GM12878 (cell line): Measurements from ENCODE around the gene HTR6. TPM values are rescaled to one million over a fixed set of nuclear protein-coding genes. Genes with fewer than 3 reads are reported as not detected.
A peak's percentile ranks its signal among the peaks of the same experiment; 100 is the strongest.

Source experiments
- GATAD2B ChIP-seq: fragments of 450-650 bp; conservative IDR thresholded peaks from 2 replicates; pipeline ENCODE4 v1.6.1; 2017; ENCODE audit warnings: low read depth, mild to moderate bottlenecking, moderate library complexity
- MTA3 ChIP-seq: IDR thresholded peaks from 2 replicates; pipeline ENCODE4 v1.6.1; 2012; ENCODE audit warnings: low read length, inconsistent platforms, borderline replicate concordance
- MXI1 ChIP-seq: fragments of 150-350 bp; IDR thresholded peaks from 2 replicates; pipeline ENCODE4 v1.6.1; 2011; ENCODE audit warnings: low read depth, mild to moderate bottlenecking, inconsistent platforms, low read length, improper control_type of control experiment
- SREBF2 ChIP-seq: IDR thresholded peaks from 2 replicates; pipeline ENCODE4 v1.6.1; 2012; ENCODE audit warnings: mild to moderate bottlenecking, low read length
- SUPT20H ChIP-seq: IDR thresholded peaks from 2 replicates; pipeline ENCODE4 v1.6.1; 2011; ENCODE audit warnings: low read depth, mild to moderate bottlenecking, low read length, moderate library complexity, borderline replicate concordance; ENCODE audit not compliant: control insufficient read depth
- TBL1XR1 ChIP-seq: IDR thresholded peaks from 2 replicates; pipeline ENCODE4 v1.6.1; 2012; ENCODE audit warnings: low read depth, low read length, improper control_type of control experiment
- YY1 ChIP-seq: IDR thresholded peaks from 2 replicates; pipeline ENCODE4 v1.6.1; 2011; ENCODE audit warnings: low read depth, mild to moderate bottlenecking, low read length
- ZNF274 ChIP-seq: IDR thresholded peaks from one replicate; pipeline ENCODE4 v1.8.0; 2011; ENCODE audit not compliant: insufficient read length, insufficient read depth
- polyA plus RNA-seq, 11 experiments: library from polyadenylated mRNA; depleted of rRNA in 4 of 11; unstranded in 6 of 11; stranded (reverse) in 5 of 11; fragments of >200 nt; fragmentation: Nextera tagmentation in 4 of 11; fragmentation: Illumina TruSeq in 1 of 11; extraction: Ambion mirVana in 4 of 11; extraction: Trizol in 1 of 11; gene quantifications; 1 replicate in 1 of 11; 2 replicates in 10 of 11; pipeline versions ENCODE4 v1.2.1 to v1.2.3, GENCODE V29; 2011 to 2016; ENCODE audit warnings: inconsistent platforms in 2 of 11, missing spikeins in 2 of 11, low read depth in 1 of 11
- total RNA-seq, 4 experiments: library from RNA; depleted of rRNA in 3 of 4; stranded (reverse); fragments of >200 nt in 3 of 4; fragmentation: Illumina TruSeq in 1 of 4; extraction: Trizol in 1 of 4; gene quantifications; 2 replicates each; pipeline versions ENCODE4 v1.2.1 to v1.2.3, GENCODE V29; 2013 to 2021
- TF ChIP-seq, protein P1 (sequence below): fragments of 150-350 bp; IDR thresholded peaks from 2 replicates; pipeline ENCODE4 v1.6.1; 2016; ENCODE audit warnings: low read depth, low read length
- TF ChIP-seq, protein P2 (sequence below): fragments of 450-650 bp; IDR thresholded peaks from 2 replicates; pipeline ENCODE4 v1.6.1; 2016; ENCODE audit warnings: mild to moderate bottlenecking
- TF ChIP-seq, protein P3 (sequence below), 3 experiments: IDR thresholded peaks in 2 of 3; conservative IDR thresholded peaks in 1 of 3; 2 replicates each; pipeline ENCODE4 v1.5.1; 2011; ENCODE audit warnings: low read depth in 3 of 3, low read length in 3 of 3, mild to moderate bottlenecking in 3 of 3, control low read depth in 2 of 3, moderate library complexity in 2 of 3, inconsistent platforms in 1 of 3, mixed read lengths in 1 of 3; ENCODE audit not compliant: control insufficient read depth in 2 of 3, insufficient read depth in 1 of 3; ENCODE audit errors: extremely low read depth in 1 of 3
- TF ChIP-seq, protein P4 (sequence below): fragments of 450-650 bp; IDR thresholded peaks from 2 replicates; pipeline ENCODE4 v1.6.1; 2016; ENCODE audit warnings: mild to moderate bottlenecking
- TF ChIP-seq, protein P5 (sequence below): fragments of 450-650 bp; formaldehyde crosslinking; IDR thresholded peaks from 2 replicates; pipeline ENCODE4 v1.4.0; 2022; ENCODE audit warnings: mild to moderate bottlenecking, moderate library complexity

Gene HTR6
- total and polyA plus RNA-seq, 10 of the 15 experiments (the other 5 are each of a cell fraction or from before 2014, with no cell fraction given), result 0.03 to 5.3 (median 1.7) TPM; not detected in 2

DNA sequence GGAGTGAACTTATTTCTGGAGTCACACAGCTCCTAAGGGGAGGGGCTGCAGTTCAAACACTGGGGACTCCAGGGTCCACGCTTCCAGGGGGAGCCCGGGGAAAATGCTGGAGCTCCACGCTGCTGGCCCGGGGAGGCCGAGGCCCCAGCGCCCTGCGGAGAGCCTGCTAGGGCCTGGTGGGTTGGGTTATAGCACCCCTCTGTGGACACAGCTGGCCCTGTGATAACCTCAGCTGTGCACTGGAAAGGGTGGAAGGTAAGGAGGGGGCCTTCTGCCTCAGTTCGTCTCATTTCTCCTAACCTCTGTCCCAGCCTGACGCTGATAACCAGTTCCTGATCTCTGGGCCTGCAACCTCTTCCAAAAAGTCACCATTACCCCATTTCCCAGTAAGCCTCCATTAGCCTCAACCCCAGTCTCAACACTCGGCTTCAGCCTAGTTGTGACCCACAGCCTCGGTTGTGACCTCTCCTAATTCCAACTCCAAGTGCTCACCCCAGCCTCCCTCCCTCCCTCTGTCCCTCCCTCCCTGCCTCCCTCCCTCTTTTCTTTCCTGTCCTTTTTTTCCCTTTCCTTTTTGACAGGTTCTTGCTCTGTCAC is 13.4 kb upstream of the HTR6 start (continued):
- TF ChIP-seq, protein P1, sequence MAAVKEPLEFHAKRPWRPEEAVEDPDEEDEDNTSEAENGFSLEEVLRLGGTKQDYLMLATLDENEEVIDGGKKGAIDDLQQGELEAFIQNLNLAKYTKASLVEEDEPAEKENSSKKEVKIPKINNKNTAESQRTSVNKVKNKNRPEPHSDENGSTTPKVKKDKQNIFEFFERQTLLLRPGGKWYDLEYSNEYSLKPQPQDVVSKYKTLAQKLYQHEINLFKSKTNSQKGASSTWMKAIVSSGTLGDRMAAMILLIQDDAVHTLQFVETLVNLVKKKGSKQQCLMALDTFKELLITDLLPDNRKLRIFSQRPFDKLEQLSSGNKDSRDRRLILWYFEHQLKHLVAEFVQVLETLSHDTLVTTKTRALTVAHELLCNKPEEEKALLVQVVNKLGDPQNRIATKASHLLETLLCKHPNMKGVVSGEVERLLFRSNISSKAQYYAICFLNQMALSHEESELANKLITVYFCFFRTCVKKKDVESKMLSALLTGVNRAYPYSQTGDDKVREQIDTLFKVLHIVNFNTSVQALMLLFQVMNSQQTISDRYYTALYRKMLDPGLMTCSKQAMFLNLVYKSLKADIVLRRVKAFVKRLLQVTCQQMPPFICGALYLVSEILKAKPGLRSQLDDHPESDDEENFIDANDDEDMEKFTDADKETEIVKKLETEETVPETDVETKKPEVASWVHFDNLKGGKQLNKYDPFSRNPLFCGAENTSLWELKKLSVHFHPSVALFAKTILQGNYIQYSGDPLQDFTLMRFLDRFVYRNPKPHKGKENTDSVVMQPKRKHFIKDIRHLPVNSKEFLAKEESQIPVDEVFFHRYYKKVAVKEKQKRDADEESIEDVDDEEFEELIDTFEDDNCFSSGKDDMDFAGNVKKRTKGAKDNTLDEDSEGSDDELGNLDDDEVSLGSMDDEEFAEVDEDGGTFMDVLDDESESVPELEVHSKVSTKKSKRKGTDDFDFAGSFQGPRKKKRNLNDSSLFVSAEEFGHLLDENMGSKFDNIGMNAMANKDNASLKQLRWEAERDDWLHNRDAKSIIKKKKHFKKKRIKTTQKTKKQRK, result no peak
- TF ChIP-seq SREBF2 (no peak), ZNF274 (no peak), MTA3 (no peak), YY1 (0 out of 2 replicates have a peak, but pooled peaks have one; percentile 24), SUPT20H (no peak), TBL1XR1 (no peak), MXI1 (no peak), GATAD2B (no peak)
- TF ChIP-seq, protein P2, sequence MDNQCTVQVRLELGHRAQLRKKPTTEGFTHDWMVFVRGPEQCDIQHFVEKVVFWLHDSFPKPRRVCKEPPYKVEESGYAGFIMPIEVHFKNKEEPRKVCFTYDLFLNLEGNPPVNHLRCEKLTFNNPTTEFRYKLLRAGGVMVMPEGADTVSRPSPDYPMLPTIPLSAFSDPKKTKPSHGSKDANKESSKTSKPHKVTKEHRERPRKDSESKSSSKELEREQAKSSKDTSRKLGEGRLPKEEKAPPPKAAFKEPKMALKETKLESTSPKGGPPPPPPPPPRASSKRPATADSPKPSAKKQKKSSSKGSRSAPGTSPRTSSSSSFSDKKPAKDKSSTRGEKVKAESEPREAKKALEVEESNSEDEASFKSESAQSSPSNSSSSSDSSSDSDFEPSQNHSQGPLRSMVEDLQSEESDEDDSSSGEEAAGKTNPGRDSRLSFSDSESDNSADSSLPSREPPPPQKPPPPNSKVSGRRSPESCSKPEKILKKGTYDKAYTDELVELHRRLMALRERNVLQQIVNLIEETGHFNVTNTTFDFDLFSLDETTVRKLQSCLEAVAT, result no peak
- TF ChIP-seq, protein P3, sequence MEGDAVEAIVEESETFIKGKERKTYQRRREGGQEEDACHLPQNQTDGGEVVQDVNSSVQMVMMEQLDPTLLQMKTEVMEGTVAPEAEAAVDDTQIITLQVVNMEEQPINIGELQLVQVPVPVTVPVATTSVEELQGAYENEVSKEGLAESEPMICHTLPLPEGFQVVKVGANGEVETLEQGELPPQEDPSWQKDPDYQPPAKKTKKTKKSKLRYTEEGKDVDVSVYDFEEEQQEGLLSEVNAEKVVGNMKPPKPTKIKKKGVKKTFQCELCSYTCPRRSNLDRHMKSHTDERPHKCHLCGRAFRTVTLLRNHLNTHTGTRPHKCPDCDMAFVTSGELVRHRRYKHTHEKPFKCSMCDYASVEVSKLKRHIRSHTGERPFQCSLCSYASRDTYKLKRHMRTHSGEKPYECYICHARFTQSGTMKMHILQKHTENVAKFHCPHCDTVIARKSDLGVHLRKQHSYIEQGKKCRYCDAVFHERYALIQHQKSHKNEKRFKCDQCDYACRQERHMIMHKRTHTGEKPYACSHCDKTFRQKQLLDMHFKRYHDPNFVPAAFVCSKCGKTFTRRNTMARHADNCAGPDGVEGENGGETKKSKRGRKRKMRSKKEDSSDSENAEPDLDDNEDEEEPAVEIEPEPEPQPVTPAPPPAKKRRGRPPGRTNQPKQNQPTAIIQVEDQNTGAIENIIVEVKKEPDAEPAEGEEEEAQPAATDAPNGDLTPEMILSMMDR (IDR thresholded peaks at IDR 0.05 in 2 of 3, conservative IDR thresholded peaks at IDR 0.05 in 1 of 3; ENCODE audit: control insufficient read depth in 2 of 3, extremely low read depth in 1 of 3, insufficient read depth in 1 of 3, low read depth in 3 of 3, low read length in 3 of 3), result peak; percentile 59 to 86 (median 74)
- TF ChIP-seq, protein P4, sequence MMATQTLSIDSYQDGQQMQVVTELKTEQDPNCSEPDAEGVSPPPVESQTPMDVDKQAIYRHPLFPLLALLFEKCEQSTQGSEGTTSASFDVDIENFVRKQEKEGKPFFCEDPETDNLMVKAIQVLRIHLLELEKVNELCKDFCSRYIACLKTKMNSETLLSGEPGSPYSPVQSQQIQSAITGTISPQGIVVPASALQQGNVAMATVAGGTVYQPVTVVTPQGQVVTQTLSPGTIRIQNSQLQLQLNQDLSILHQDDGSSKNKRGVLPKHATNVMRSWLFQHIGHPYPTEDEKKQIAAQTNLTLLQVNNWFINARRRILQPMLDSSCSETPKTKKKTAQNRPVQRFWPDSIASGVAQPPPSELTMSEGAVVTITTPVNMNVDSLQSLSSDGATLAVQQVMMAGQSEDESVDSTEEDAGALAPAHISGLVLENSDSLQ, result no peak
- TF ChIP-seq, protein P5, sequence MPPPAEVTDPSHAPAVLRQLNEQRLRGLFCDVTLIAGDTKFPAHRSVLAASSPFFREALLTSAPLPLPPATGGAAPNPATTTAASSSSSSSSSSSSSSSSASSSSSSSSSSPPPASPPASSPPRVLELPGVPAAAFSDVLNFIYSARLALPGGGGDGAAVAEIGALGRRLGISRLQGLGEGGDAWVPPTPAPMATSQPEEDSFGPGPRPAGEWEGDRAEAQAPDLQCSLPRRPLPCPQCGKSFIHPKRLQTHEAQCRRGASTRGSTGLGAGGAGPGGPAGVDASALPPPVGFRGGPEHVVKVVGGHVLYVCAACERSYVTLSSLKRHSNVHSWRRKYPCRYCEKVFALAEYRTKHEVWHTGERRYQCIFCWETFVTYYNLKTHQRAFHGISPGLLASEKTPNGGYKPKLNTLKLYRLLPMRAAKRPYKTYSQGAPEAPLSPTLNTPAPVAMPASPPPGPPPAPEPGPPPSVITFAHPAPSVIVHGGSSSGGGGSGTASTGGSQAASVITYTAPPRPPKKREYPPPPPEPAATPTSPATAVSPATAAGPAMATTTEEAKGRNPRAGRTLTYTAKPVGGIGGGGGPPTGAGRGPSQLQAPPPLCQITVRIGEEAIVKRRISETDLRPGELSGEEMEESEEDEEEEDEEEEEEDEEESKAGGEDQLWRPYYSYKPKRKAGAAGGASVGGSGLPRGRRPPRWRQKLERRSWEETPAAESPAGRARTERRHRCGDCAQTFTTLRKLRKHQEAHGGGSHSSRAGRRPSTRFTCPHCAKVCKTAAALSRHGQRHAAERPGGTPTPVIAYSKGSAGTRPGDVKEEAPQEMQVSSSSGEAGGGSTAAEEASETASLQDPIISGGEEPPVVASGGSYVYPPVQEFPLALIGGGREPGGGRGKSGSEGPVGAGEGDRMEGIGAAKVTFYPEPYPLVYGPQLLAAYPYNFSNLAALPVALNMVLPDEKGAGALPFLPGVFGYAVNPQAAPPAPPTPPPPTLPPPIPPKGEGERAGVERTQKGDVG (CRISPR knock-in tag), result no peak
